Common myeloid progenitor, CD34-positive (primary cell): Measurements from ENCODE around the gene HNF1A.

Source experiments
- CTCF ChIA-PET: fragments of 350-600 bp; sonication (Branson Sonifier 250); formaldehyde crosslinking; loops from one replicate; lab custom pipeline; 2021; ENCODE audit warnings: antibody characterized with exemption; lab: Charles Lee
- POLR2A ChIA-PET: fragments of 350-600 bp; sonication (Branson Sonifier 250); formaldehyde crosslinking; loops from one replicate; lab custom pipeline; 2021; ENCODE audit warnings: antibody characterized with exemption; lab: Charles Lee
- DNase-seq, 3 donors: peaks; one replicate each; pipeline versions ENCODE4 v3.0.0 to v3.0.0-alpha.2; 2013
- H3K27ac ChIP-seq, 2 experiments: 1 replicate in 1 of 2; 2 replicates in 1 of 2; pipeline ENCODE4 v1.7.0; 2013; ENCODE audit warnings: inconsistent platforms in 2 of 2, low read length in 2 of 2, mild to moderate bottlenecking in 2 of 2, low read depth in 1 of 2, moderate library complexity in 1 of 2; ENCODE audit not compliant: severe bottlenecking in 2 of 2, insufficient read depth in 1 of 2, poor library complexity in 1 of 2
- H3K27me3 ChIP-seq, 5 experiments: replicated peaks in 2 of 5; 1 replicate in 3 of 5; 2 replicates in 2 of 5; pipeline versions ENCODE4 v1.6.1 to v1.7.0; 2013; ENCODE audit warnings: low read length in 4 of 5, mild to moderate bottlenecking in 2 of 5, moderate library complexity in 2 of 5, inconsistent platforms in 1 of 5; ENCODE audit not compliant: insufficient read depth in 5 of 5, control insufficient read depth in 4 of 5
- H3K36me3 ChIP-seq, 4 experiments: 1 replicate in 2 of 4; 2 replicates in 2 of 4; pipeline versions ENCODE4 v1.6.1 to v1.7.0; 2013; ENCODE audit warnings: low read length in 3 of 4, control low read depth in 1 of 4, mild to moderate bottlenecking in 1 of 4; ENCODE audit not compliant: control insufficient read depth in 4 of 4, insufficient read depth in 4 of 4
- H3K4me1 ChIP-seq, 4 experiments: 1 replicate in 3 of 4; 2 replicates in 1 of 4; pipeline versions ENCODE4 v1.6.1 to v1.7.1; 2013; ENCODE audit warnings: low read length in 3 of 4, mild to moderate bottlenecking in 3 of 4, control low read depth in 1 of 4, inconsistent platforms in 1 of 4, moderate library complexity in 1 of 4; ENCODE audit not compliant: control insufficient read depth in 4 of 4, insufficient read depth in 4 of 4; ENCODE audit errors: control extremely low read depth in 1 of 4
- H3K4me3 ChIP-seq, 7 experiments: 1 replicate in 4 of 7; 2 replicates in 3 of 7; pipeline versions ENCODE4 v1.5.1 to v1.7.0; 2013; ENCODE audit warnings: mild to moderate bottlenecking in 7 of 7, low read length in 6 of 7, moderate library complexity in 6 of 7, inconsistent platforms in 2 of 7, low read depth in 2 of 7, control low read depth in 1 of 7; ENCODE audit not compliant: insufficient read depth in 4 of 7, control insufficient read depth in 1 of 7; ENCODE audit errors: extremely low read depth in 1 of 7
- H3K9me3 ChIP-seq, 5 experiments: 1 replicate in 4 of 5; 2 replicates in 1 of 5; pipeline versions ENCODE4 v1.6.1 to v1.7.1; 2013; ENCODE audit warnings: low read length in 4 of 5, mild to moderate bottlenecking in 2 of 5, inconsistent platforms in 1 of 5, low read depth in 1 of 5, moderate library complexity in 1 of 5; ENCODE audit not compliant: control insufficient read depth in 4 of 5, insufficient read depth in 2 of 5; ENCODE audit errors: control extremely low read depth in 1 of 5
- WGBS: methylation state at CpG from one replicate; pipeline ENCODE4 v1.1.5; 2013; ENCODE audit not compliant: insufficient coverage; 5-methylcytosine and 5-hydroxymethylcytosine counted together

HNF1A gene

GRCh38 chr12:120979862-120980696, 1.7 kb downstream of the HNF1A start:
- 93% methylated on average over 10 of the region's 11 CpGs for WGBS
- H3K27me3 ChIP-seq: no peaks in the 10 kb centered on the region
- H3K9me3 ChIP-seq: no peaks in the 10 kb centered on the region
- no peak overlapping the region for H3K4me3 ChIP-seq
- H3K36me3 ChIP-seq: no peaks in the 10 kb centered on the region
- no peaks in the 10 kb centered on the region for H3K4me1 ChIP-seq
- H3K27ac ChIP-seq: no peak overlapping the region
- DNase-seq: no peak
- POLR2A ChIA-PET: no interaction called here
- CTCF ChIA-PET: interaction anchor here (0.6 to 2.1 kb wide), 7 partner anchors 8 to 332 kb away, joined by 3 to 8 read pairs (median 3); no protein-coding TSS in a partner anchor

GRCh38 chr12:120980800-120981368, 2.5 kb downstream of the HNF1A start:
- CTCF ChIA-PET: interaction anchor here (1.4 to 2.1 kb wide), 4 partner anchors 9 to 398 kb away, joined by 3 to 8 read pairs (median 4); no protein-coding TSS in a partner anchor
- POLR2A ChIA-PET: no interaction called here
- 95% methylated on average over 8 of the region's 13 CpGs for WGBS
- H3K27me3 ChIP-seq: no peaks in the 10 kb centered on the region
- H3K4me3 ChIP-seq: no peak overlapping the region
- no peaks in the 10 kb centered on the region for H3K4me1 ChIP-seq
- no peak for DNase-seq
- no peaks in the 10 kb centered on the region for H3K36me3 ChIP-seq
- H3K27ac ChIP-seq: no peak overlapping the region
- no peaks in the 10 kb centered on the region for H3K9me3 ChIP-seq

DNA sequence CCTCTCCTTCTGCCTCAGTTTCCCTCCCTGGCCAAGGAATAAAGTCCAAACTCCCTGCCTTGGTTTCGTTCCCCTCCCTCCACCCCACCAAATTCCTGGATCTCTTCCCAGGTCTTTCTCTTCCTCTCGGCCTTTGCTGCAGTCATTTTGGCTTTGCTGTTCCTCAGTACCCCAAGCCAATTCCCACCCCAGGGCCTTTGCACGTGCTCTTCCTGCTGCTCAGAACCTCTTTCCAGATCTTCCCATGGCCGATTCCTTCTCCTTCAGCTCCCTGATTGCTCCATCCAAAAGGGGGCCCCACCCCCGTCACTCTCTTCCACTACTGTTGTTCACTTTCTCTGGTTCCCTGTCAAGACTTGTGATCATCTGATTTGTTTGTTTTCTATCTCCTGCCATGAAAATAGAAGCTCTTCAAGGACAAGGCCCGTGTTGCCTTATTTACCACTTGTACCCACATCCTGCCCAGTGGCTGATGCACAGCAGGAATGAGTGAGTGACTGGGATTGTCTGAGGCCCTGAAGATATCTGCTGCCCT, 3.1 kb downstream of the HNF1A start:
- H3K4me3 ChIP-seq: no peak overlapping the region
- CTCF ChIA-PET: interaction anchor here (1.5 to 2.1 kb wide), 3 partner anchors 10 to 399 kb away, joined by 4 to 8 read pairs (median 5); no protein-coding TSS in a partner anchor
- WGBS: 97% methylated on average over 5 of the region's 6 CpGs

DNA sequence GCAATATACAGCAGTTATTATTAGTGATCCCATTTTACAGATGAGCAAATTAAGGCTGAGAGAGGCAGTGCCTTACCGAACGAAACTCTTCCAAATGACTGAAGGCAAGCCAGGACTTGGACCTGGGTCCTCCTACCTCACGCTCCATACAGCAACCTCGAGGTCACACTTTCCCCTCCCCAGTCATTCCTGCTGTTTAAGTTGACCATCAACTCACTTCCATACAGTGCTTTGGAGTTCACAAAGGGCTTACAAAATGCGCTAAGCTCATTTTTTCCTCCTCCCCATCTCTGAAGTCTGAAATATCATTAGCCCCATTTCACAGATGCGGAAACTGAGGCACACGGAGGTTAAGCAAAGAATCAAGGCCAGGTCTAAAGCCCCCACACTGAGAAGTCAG, 4.3 kb downstream of the HNF1A start:
- WGBS: 93% methylated on average over 4 of the region's 7 CpGs
- POLR2A ChIA-PET: no interaction called here
- CTCF ChIA-PET: interaction anchor here (1.5 kb wide), 2 partner anchors 10 to 400 kb away, joined by 5 to 6 read pairs; no protein-coding TSS in a partner anchor

More for the DNA sequence above, 3.1 kb downstream of the HNF1A start:
- H3K27me3 ChIP-seq: no peaks in the 10 kb centered on the region
- no peaks in the 10 kb centered on the region for H3K9me3 ChIP-seq
- POLR2A ChIA-PET: no interaction called here
- H3K36me3 ChIP-seq: no peaks in the 10 kb centered on the region
- no peak overlapping the region for H3K27ac ChIP-seq
- no peak for DNase-seq
- H3K4me1 ChIP-seq: no peaks in the 10 kb centered on the region

GRCh38 chr12:120983759-120984158, 5.4 kb downstream of the HNF1A start:
- Histone ChIP-seq H3K27me3 (no peaks in the 10 kb centered on the region), H3K27ac (no peak overlapping the region), H3K4me1 (no peaks in the 10 kb centered on the region), H3K9me3 (no peaks in the 10 kb centered on the region), H3K4me3 (no peak overlapping the region), H3K36me3 (no peaks in the 10 kb centered on the region)
- ChIA-PET CTCF (interaction anchor here (0.6 to 1.5 kb wide), 4 partner anchors 8 to 75 kb away, joined by 3 to 6 read pairs (median 3); no protein-coding TSS in a partner anchor), POLR2A (no interaction called here)
- DNase-seq: no peak
- 94% methylated on average over 4 of the region's 4 CpGs for WGBS

More for the DNA sequence above, 4.3 kb downstream of the HNF1A start:
- Histone ChIP-seq H3K27me3 (no peaks in the 10 kb centered on the region), H3K36me3 (no peaks in the 10 kb centered on the region), H3K9me3 (no peaks in the 10 kb centered on the region), H3K27ac (no peak overlapping the region), H3K4me1 (no peaks in the 10 kb centered on the region), H3K4me3 (no peak overlapping the region)
- no peak for DNase-seq

DNA sequence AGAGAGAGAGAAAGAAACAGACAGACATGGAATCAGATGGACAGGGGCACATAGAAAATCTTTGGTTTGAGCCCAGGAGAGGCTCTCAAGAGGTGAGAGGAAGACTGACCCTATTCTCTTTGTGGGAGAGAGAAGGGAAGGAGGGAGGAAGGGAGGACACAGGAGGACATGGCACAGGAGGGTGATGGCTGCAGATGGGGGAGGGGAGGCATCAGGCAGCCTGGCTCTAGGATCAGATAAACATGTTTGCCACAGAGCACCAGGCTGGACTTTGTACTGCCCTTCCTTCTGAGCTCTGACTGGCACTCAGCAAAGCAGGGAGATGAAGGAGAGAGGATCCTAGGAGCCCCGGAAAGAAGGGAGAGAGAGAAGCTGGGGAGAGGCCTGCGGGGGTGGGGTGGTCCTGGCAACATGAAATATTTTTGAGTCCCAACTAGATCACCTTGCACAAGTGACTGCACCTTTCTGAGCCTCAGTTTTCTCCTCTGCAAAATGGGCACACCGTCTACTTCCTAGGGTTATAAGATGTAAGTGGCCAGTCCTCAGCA, 6.1 kb downstream of the HNF1A start:
- Histone ChIP-seq H3K36me3 (no peaks in the 10 kb centered on the region), H3K4me3 (no peak overlapping the region), H3K27me3 (no peaks in the 10 kb centered on the region), H3K4me1 (no peaks in the 10 kb centered on the region), H3K27ac (no peak overlapping the region), H3K9me3 (no peaks in the 10 kb centered on the region)
- ChIA-PET CTCF (interaction anchor here (0.5 to 1.8 kb wide), 4 partner anchors 12 to 337 kb away, joined by 3 to 5 read pairs (median 3); no protein-coding TSS in a partner anchor), POLR2A (interaction anchor here (0.6 kb wide), 1 partner anchor 70 kb away, joined by 4 read pairs; no protein-coding TSS in a partner anchor)
- no peak for DNase-seq
- 100% methylated on average over 1 of the region's 3 CpGs for WGBS
